Mucosa of stomach (tissue), 1 donor: ENCODE results near the gene CSH2.
"Not testable (repeated sequence)": the region's sequence is repeated elsewhere in the genome, so short reads cannot be mapped to it uniquely, and the experiment has no call there.

Experiments used
- H3K27me3 ChIP-seq: one replicate; pipeline ENCODE4 v1.7.0; 2013; ENCODE audit warnings: mild to moderate bottlenecking, low read length; ENCODE audit not compliant: control insufficient read depth, insufficient read depth
- H3K36me3 ChIP-seq: one replicate; pipeline ENCODE4 v1.7.0; 2013; ENCODE audit warnings: low read length; ENCODE audit not compliant: control insufficient read depth, insufficient read depth
- H3K4me1 ChIP-seq: one replicate; pipeline ENCODE4 v1.7.0; 2013; ENCODE audit warnings: mild to moderate bottlenecking, low read length; ENCODE audit not compliant: control insufficient read depth, insufficient read depth
- H3K4me3 ChIP-seq: one replicate; pipeline ENCODE4 v1.7.0; 2013; ENCODE audit warnings: low read length
- H3K9ac ChIP-seq: one replicate; pipeline ENCODE4 v1.7.0; 2013; ENCODE audit warnings: mild to moderate bottlenecking, low read length, moderate library complexity
- H3K9me3 ChIP-seq: one replicate; pipeline ENCODE4 v1.7.0; 2013; ENCODE audit warnings: mild to moderate bottlenecking, low read length, moderate library complexity; ENCODE audit not compliant: control insufficient read depth
- donor health status: Pancreatic carcinoma.

The CSH2 gene

DNA sequence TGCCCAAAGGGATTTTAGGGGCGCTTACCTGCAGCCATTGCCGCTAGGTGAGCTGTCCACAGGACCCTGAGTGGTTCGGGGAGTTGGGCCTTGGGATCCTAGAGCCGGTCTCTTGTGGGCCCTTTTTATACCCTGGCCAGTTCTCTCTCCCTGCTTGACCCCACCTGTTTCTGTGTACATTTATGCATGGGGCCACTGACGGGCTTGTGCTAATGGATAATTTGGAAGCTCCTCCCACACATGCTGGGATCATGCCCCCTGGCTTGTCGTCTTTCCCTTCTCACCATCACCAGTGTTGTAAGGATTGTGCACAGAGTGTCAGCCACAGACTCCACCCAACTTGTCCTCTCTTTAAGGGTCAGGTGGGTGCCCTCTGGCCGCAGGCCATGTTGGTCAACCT, at the start of gene CSH2:
CSH2 (minus strand) TSS at position 101 of the 400 bp plus-strand sequence; CDS start at position 38, 63 bp downstream.
- H3K9ac ChIP-seq, H3K9me3 ChIP-seq, H3K4me3 ChIP-seq, H3K4me1 ChIP-seq, H3K27me3 ChIP-seq, H3K36me3 ChIP-seq: not testable (repeated sequence)

DNA sequence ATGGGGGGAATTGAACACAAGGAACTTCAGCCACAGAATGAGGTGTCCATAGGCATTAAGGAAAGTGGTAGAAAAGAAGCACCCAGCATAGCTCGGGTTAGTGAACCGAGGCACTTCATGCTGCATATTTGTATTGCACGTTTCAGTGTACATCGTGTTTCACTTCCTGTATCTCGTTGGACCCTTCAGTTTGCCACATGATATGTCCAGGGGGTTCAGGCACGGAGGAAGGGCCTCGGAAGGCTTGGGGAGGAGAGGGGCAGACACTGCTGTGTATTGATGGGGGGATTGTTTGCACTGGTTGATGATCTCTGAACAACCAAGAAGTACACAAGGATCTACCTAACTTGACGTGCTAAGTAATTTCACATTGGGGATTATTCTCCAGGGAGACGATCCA, 48.9 kb upstream of the CSH2 start:
- H3K9ac ChIP-seq, result not testable (repeated sequence)

GRCh38 chr17:63920779-63921178, 47.3 kb upstream of the CSH2 start:
- not testable (repeated sequence) for H3K9ac ChIP-seq, H3K4me3 ChIP-seq, H3K9me3 ChIP-seq, H3K27me3 ChIP-seq, H3K4me1 ChIP-seq, H3K36me3 ChIP-seq

More for the DNA sequence above, 48.9 kb upstream of the CSH2 start:
- H3K4me3 ChIP-seq, H3K36me3 ChIP-seq, H3K4me1 ChIP-seq, H3K9me3 ChIP-seq, H3K27me3 ChIP-seq: not testable (repeated sequence)

- H3K36me3 ChIP-seq, H3K9ac ChIP-seq, H3K9me3 ChIP-seq, H3K4me3 ChIP-seq, H3K27me3 ChIP-seq, H3K4me1 ChIP-seq: not testable (repeated sequence)
Observed at GRCh38 chr17:63920050-63920449, 46.6 kb upstream of the CSH2 start.

GRCh38 chr17:63919311-63919723, 45.8 kb upstream of the CSH2 start:
- H3K4me1 ChIP-seq, result no peaks in the 10 kb centered on the region
- H3K9me3 ChIP-seq, result no peaks in the 10 kb centered on the region
- no peak overlapping the region for H3K9ac ChIP-seq
- H3K36me3 ChIP-seq, result no peaks in the 10 kb centered on the region
- H3K4me3 ChIP-seq, result no peak overlapping the region
- H3K27me3 ChIP-seq, result peaks cover 10% of the 10 kb centered on the region

DNA sequence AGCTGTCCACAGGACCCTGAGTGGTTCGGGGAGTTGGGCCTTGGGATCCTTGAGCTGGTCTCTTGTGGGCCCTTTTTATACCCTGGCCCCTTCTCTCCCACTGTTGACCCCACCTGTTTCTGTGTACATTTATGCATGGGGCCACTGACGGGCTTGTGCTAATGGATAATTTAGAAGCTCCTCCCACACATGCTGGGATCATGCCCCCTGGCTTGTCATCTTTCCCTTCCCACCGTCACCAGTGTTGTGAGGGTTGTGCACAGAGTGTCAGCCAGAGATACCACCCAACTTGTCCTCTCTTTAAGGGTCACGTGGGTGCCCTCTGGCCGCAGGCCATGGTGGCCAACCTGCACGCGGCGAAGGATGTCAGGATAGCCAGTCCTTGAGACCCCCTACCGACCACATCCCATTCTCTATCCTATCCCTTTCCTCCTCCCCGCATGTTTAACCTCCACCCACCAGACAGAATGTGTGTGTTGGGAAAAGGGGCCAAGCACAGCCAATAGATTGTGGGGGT, 45.4 kb upstream of the CSH2 start, which contains the start of gene GH1:
GH1 (minus strand) TSS at position 51 of the 517 bp plus-strand sequence. CDS start 63 bp downstream, outside the sequence.
- H3K4me3 ChIP-seq, H3K9me3 ChIP-seq, H3K4me1 ChIP-seq, H3K9ac ChIP-seq, H3K27me3 ChIP-seq, H3K36me3 ChIP-seq: not testable (repeated sequence)

GRCh38 chr17:63918305-63918704, 44.8 kb upstream of the CSH2 start:
- Histone ChIP-seq H3K4me3 (no peak overlapping the region), H3K4me1 (no peaks in the 10 kb centered on the region), H3K36me3 (no peaks in the 10 kb centered on the region)

GRCh38 chr17:63917646-63918045, 44.2 kb upstream of the CSH2 start:
- H3K4me3 ChIP-seq, result no peak overlapping the region
- H3K27me3 ChIP-seq, result peaks cover 10% of the 10 kb centered on the region
- no peaks in the 10 kb centered on the region for H3K9me3 ChIP-seq
- no peak overlapping the region for H3K9ac ChIP-seq
- no peaks in the 10 kb centered on the region for H3K4me1 ChIP-seq
- H3K36me3 ChIP-seq, result no peaks in the 10 kb centered on the region

More at GRCh38 chr17:63918305-63918704, 44.8 kb upstream of the CSH2 start:
- no peak overlapping the region for H3K9ac ChIP-seq
- H3K27me3 ChIP-seq, result peaks cover 10% of the 10 kb centered on the region
- H3K9me3 ChIP-seq, result no peaks in the 10 kb centered on the region

DNA sequence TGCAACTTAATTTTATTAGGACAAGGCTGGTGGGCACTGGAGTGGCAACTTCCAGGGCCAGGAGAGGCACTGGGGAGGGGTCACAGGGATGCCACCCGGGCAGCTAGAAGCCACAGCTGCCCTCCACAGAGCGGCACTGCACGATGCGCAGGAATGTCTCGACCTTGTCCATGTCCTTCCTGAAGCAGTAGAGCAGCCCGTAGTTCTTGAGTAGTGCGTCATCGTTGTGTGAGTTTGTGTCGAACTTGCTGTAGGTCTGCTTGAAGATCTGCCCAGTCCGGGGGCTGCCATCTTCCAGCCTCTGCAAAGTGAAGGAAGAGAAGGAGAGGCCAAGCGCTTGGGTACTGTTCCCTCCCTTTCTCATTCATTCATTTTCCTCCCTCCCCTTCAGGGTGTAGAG, 43.7 kb upstream of the CSH2 start:
- not testable (repeated sequence) for H3K4me1 ChIP-seq, H3K9ac ChIP-seq, H3K9me3 ChIP-seq, H3K4me3 ChIP-seq, H3K27me3 ChIP-seq, H3K36me3 ChIP-seq

DNA sequence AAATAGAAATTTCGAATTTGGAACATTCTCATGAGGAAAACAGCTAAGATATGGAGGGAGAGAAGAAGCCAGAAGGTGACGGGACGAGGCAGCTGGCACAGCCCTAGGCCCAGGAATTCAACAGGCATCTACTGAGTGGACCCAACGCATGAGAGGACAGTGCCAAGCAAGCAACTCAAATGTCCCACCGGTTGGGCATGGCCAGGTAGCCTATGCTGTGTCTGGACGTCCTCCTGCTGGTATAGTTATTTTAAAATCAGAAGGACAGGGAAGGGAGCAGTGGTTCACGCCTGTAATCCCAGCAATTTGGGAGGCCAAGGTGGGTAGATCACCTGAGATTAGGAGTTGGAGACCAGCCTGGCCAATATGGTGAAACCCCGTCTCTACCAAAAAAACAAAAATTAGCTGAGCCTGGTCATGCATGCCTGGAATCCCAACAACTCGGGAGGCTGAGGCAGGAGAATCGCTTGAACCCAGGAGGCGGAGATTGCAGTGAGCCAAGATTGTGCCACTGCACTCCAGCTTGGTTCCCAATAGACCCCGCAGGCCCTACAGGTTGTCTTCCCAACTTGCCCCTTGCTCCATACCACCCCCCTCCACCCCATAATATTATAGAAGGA, 43.2 kb upstream of the CSH2 start:
- Histone ChIP-seq H3K4me1 (no peaks in the 10 kb centered on the region), H3K9me3 (no peaks in the 10 kb centered on the region), H3K9ac (no peak overlapping the region), H3K27me3 (peaks cover 10% of the 10 kb centered on the region), H3K36me3 (no peaks in the 10 kb centered on the region), H3K4me3 (no peak overlapping the region)

DNA sequence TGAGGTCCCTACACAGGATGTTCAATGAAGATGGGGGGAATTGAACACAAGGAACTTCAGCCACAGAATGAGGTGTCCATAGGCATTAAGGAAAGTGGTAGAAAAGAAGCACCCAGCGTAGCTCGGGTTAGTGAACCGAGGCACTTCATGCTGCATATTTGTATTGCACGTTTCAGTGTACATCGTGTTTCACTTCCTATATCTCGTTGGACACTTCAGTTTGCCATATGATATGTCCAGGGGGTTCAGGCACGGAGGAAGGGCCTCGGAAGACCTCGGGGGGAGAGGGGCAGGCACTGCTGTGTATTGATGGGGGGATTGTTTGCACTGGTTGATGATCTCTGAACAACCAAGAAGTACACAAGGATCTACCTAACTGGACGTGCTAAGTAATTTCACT, 42.3 kb upstream of the CSH2 start:
- not testable (repeated sequence) for H3K4me3 ChIP-seq, H3K4me1 ChIP-seq, H3K36me3 ChIP-seq, H3K9me3 ChIP-seq, H3K9ac ChIP-seq
- peaks cover 17% of the 10 kb centered on the region for H3K27me3 ChIP-seq

DNA sequence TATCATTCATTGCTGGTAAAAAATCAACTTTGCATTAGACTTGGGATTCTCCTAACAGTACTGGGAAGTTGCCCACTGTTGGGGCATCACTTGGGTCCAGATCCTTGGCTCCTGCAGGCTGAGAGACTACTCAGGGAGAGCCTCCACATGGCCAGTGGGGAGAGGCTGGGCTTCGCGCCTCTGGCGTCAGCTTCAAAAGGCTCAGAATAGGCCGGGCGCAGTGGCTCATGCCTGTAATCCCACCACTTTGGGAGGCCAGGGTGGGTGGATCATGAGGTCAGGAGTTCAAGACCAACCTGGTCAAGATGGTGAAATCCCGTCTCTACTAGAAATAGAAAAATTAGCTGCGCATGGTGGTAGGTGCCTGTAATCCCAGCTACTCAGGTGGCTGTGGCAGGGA, 41.0 kb upstream of the CSH2 start:
- no peaks in the 10 kb centered on the region for H3K36me3 ChIP-seq
- no peak overlapping the region for H3K4me3 ChIP-seq
- H3K4me1 ChIP-seq, result no peaks in the 10 kb centered on the region
- H3K9me3 ChIP-seq, result no peaks in the 10 kb centered on the region
- H3K9ac ChIP-seq, result no peak overlapping the region
- peaks cover 16% of the 10 kb centered on the region for H3K27me3 ChIP-seq

GRCh38 chr17:63911657-63912100, 38.2 kb upstream of the CSH2 start:
- Histone ChIP-seq H3K9ac (no peak overlapping the region), H3K4me1 (no peaks in the 10 kb centered on the region), H3K4me3 (no peak overlapping the region), H3K36me3 (no peaks in the 10 kb centered on the region), H3K27me3 (peaks cover 7% of the 10 kb centered on the region), H3K9me3 (no peaks in the 10 kb centered on the region)
